NCI-H1105 (cell line): ENCODE data around the gene C10orf53.
"Not testable (repeated sequence)": the region's sequence is repeated elsewhere in the genome, so short reads cannot be mapped to it uniquely, and the experiment has no call there.

Experiments used
- DNase-seq: peaks from one replicate; lab custom pipeline; 2025; lab: John Stamatoyannopoulos, UW

Gene C10orf53

DNA sequence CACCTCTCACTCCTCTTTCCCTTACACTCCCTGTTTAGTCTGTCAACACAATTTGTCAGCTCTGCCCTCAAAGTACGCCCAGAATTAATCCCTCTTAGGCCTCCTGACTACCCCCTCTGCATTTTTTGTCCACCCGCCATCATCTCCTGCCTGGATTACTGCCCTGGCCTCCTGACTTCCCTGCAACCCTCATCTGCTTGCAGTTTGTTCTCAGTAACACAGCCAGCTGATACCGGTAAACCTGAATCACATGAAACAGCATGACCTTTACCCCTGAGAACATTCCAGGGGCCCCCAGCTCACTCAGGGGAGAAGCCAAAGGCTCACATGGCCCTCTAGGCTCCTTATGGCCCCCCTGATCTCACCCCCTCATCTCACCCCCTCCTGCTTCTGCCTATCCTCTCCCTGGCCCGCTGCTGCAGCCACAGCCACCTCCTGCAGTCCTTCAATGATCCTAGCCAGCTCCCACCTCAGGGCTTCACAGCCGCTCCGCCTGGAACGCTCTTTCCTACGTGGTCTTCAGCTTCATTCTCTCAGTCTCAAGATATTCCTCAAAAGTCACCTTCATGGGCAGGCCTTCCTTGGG lies 8.9 kb downstream of the C10orf53 start:
- no peak for DNase-seq

DNA sequence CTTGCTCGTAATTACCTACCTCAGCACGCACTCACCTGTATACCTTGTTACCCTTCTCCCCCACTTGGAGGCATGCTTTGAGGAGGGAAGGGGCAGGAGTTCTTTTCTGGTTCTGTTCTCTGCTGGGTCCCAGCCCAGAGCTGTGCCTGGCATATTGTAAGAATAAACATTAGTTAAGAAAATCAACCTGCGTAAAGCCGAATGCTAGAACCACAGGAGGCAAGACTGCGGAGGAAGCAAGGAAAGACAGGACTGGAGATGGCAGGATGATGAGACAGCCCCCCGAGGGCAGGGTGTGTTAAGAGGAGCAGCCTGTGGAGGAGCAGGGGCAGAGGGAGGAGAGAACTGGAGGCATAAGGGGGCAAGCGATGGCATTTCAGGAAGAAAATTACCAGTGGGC lies 9.5 kb downstream of the C10orf53 start:
- DNase-seq, result no peak

DNA sequence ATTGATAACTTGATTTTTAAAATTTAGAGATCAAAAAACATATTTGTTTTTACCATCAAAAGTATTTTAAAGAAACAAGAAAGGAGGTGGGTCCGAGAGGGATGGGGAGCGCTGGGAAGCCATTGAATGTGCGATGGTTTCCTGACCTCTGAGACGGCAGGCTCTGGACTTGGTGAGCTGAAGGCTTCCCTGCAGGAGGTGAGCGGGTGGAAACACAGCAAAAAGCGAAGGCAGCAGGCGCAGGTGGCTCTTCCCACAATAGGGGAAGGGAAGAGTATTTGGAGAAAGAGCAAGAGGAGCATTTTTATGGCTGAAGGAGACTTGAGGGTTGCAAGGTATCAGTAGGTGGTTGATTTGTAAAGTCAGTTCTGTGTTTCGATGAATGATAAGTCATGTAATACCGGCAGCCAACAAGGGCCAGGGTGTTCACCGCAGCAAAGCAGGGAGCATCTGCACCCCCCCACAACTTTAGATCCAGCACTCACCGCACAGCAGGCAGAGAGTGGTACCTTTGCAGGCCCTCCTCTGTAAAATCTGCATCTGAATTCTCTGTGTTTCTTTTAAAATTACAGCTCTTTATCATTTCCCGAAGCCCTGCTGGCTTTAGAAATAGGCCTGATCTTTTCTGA lies 10.5 kb downstream of the C10orf53 start:
- DNase-seq, result no peak

GRCh38 chr10:49690698-49691356 lies 11.4 kb downstream of the C10orf53 start:
- no peak for DNase-seq

GRCh38 chr10:49691588-49691987 lies 12.1 kb downstream of the C10orf53 start:
- DNase-seq, result no peak

GRCh38 chr10:49694466-49694865 lies 15.0 kb downstream of the C10orf53 start:
- no peak for DNase-seq

- no peak for DNase-seq
These were observed 16.9 kb downstream of the C10orf53 start for GRCh38 chr10:49696311-49696710.

DNA sequence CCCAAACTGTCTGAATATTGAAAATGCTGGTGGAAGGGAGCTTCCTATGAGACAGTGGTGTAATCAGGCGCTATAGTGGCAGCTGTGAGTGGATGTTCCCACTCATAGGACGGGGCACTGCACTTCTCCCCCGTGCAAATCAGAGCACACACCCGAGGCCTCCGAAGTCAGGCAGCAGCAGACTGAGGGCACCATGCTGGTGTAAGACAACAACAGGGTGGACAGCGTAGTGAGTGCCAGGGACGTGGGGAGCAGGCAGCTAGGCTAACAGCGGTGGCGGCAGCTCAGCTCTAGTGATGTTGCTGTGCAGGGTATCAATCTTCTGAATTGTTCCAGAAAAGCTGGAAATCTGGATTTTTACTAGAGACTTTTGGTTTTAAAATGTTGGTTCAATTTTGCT lies 19.2 kb downstream of the C10orf53 start:
- DNase-seq, result no peak

- no peak for DNase-seq
These were observed 20.8 kb downstream of the C10orf53 start for GRCh38 chr10:49700211-49700610.

GRCh38 chr10:49700997-49701396 lies 21.5 kb downstream of the C10orf53 start:
- DNase-seq, result peak; percentile 19

DNA sequence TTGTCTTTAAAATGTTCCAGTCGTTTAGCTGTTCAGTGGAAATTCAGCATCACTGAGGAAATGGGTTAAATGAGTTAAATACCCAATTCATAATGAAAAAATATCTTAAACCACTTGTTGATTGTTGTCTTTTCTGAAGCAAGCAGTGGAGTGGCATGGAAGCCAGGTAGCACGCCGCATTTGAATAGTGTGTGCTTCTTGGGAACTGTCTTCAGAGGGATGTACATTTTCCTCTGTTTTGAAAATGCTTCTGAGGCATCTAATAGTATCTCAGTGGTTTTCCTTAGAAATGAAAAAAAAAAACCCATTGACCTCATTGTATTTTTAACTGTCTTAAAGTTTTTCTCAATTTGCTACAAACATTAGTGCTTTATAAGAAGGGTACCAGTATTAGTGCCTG lies 28.1 kb downstream of the C10orf53 start:
- no peak for DNase-seq

DNA sequence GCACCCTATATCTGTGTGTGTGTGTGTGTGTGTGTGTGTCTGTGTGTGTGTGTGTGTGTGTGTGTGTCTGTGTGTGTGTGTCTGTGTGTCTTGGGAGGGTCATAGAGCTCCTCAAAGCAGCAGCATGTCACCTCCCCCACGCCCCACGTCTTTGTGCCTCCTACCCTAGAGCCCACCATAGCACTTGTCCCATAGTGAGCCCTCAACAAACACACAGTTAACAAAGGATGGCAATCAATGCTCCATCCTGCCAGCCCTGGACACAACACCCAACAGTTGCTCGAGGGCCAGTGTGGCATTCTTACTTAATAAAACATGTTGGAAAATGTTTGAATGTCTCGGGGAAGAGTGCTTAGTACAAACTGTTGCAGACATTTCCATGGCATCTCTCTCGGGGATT lies 30.5 kb downstream of the C10orf53 start:
- DNase-seq, result no peak

DNA sequence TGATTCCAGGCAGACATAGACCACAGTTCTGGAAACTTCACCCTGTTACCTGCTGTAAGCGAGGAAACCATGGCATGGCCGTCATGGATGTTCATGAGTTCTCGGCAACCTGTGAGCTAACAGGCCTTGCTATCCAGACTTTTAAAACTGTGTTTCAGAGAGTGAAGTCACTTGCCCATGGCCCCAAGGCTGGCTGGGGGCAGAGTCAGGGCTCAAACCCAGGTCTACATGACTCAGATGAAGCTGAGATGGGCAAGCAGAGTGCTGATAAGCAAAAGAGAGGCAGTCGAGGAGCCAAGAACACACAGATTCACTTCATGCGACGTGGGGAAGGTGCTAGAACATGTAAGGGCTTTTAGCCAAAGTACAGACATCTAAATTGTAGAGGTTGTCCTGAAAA lies 31.5 kb downstream of the C10orf53 start:
- no peak for DNase-seq

- DNase-seq, result no peak
These were observed 32.0 kb downstream of the C10orf53 start for GRCh38 chr10:49711481-49711880.

DNA sequence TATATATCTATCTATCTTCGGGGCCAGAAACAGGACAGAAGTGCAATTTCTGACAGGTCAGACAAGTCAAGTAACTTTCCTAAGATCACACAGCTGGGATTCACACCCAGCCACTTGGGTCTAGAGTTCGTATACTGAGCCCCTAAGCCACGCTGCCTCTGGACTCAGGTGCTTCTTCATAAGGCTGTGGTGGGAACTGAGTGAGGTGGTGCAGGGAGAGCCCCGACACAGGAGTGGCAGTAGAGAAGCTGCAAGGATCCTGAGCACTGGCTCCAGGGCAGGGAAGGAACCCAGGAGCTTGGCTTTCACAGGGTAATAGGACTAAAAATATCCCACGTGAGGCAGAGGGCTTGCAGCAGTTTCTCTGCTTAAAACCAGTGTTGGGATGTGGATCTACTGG lies 33.8 kb downstream of the C10orf53 start:
- no peak for DNase-seq

DNA sequence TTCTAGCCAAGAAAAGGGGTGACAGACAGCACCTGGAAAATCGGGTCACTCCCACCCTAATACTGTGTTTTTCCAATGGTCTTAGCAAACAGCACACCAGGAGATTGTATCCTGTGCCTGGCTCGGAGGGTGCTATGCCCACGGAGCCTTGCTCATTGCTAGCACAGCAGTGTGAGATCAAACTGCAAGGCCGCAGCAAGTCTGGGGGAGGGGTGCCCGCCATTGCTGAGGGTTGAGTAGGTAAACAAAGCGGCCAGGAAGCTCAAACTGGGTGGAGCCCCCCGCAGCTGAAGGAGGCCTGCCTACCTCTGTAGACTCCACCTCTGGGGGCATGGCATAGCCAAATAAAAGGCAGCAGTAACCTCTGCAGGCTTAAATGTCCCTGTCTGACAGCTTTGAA lies 35.7 kb downstream of the C10orf53 start:
- not testable (repeated sequence) for DNase-seq

- DNase-seq, result no peak
These were observed 47.1 kb downstream of the C10orf53 start for GRCh38 chr10:49726593-49726992.

GRCh38 chr10:49733866-49734265 lies 54.4 kb downstream of the C10orf53 start:
- DNase-seq, result no peak

DNA sequence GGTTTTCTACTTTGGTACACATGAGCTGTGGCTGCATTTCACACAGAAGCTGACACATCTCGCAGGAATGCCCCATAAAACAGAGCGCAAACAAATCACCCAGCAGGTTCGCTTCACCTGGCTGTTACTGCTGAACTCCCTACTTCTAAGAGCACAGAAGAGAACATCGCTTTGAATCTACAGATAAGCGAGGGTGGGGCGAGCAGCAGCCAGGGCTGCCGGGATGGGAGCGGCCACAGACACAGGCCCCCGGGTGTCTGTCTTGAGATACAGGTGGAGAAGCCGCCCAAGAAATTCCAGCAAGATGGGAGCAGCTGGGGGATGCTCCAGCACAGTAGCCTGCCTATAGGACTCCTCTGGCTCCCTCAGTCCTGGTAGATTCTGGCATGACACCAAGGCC lies 55.2 kb downstream of the C10orf53 start:
- DNase-seq, result no peak

DNA sequence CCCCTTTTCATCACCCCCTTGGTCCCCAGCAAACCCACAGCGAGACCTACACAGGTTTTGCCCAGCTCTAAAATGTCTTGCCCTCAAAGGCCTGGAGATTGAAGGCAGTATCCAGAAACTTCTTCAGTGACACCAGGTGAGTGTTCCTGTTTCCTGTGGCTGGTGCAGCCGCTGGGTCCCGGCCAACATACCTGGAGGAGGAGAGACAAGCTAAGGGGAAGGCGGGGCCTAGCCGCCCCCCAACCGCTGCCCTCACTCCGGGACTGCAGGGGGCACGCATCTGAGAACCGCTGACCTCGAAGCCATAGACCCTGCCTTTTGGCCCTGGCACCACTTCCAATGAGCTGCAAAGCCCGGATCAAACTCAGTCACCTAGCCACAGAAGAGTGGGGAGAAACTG lies 55.7 kb downstream of the C10orf53 start:
- DNase-seq, result no peak

- DNase-seq, result no peak
These were observed 56.6 kb downstream of the C10orf53 start for GRCh38 chr10:49735848-49736563.

GRCh38 chr10:49736564-49737113 lies 57.2 kb downstream of the C10orf53 start:
- DNase-seq, result no peak
